HG03565 (cell line): ENCODE measurements around the gene MEIG1.
"Not testable (repeated sequence)": the region's sequence is repeated elsewhere in the genome, so short reads cannot be mapped to it uniquely, and the experiment has no call there.

Source experiments
- ATAC-seq: cut with Tn5 transposase; IDR thresholded peaks from one replicate; pipeline ENCODE4 v1.9.1; 2021; ENCODE audit warnings: mild to moderate bottlenecking, moderate library complexity; ENCODE audit not compliant: unreplicated experiment

The MEIG1 gene, protein sequence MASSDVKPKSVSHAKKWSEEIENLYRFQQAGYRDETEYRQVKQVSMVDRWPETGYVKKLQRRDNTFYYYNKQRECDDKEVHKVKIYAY

GRCh38 chr10:14959221-14960057 is at the start of gene MEIG1:
TSS of gene MEIG1 (plus strand) at chr10:14959388. CDS start at chr10:14966469, 7,081 bp downstream.
- peak; percentile 59 for ATAC-seq

GRCh38 chr10:14910953-14911352 is 48.2 kb upstream of the MEIG1 start:
- no peak for ATAC-seq

GRCh38 chr10:14911801-14912200 is 47.4 kb upstream of the MEIG1 start:
- ATAC-seq, result no peak

DNA sequence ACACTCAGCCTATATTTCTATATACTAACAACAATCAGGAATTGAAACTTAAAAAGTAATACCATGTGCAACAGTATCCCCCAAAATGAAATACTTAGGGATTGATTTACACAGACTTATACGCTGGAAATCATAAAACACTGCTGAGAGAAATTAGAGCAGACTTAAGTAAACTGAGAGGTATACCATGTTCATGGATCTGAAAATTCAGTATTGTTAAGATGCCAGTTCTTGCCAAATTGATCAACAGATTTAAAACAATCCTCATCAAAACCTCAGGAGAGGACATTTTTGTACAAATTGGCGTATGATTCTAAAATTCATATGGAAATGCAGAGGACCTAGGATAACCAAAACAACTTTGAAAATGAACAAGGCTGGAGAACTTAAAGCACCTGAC is 42.6 kb upstream of the MEIG1 start:
- ATAC-seq, result no peak

DNA sequence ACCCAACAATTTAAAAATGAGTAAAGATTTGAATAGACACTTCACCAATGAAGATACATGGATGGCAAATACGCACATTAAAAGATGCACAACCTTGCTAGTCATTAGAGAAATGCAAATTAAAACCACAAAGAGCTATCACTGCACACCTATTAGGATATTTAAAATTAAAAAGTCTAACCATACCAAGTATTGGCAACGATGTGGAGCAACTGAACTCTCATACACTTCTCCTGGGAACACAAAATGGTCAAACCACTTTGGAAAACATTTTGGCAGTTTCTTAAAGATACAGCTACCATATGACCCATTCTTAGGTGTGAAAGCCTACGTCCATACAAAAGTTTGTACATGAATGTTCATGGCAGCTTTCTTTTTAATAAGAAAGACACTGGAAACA is 41.4 kb upstream of the MEIG1 start:
- ATAC-seq, result no peak

DNA sequence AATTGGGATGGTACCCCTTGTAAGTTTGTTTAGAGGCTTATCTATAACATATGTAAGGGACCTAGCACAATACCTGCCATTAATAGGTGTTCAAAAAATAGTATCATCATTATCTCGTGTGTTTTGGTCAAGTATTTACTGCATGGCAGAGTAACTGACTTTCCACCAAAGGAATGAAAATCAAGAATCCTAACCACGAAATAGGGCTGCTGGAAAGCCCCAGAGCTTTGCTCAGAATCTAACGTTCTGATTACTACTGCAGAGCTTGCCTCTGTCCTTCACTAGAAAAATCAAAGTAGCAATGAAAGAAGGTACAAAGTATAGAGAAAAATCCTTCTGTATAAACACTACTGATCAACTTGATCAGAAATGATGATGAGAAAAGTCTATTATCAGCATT is 40.2 kb upstream of the MEIG1 start:
- no peak for ATAC-seq

DNA sequence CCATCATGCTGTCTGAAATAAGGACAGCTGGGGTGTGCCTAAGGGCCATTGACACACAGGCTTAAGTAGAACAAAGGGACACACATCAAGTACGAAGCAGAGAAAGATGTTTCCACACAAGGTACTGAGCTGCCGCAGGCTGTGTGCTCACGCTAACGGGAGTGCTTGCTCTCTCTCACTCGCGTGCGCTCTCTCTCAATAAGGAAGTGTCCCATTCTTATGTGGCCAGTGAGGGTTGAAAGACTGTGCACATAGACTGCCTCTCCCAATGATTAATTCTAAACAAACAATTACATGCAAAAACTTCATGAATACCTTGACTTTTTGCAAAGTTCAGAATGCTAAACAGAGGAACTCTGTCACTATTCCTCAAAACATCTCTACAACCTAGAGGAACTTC is 35.2 kb upstream of the MEIG1 start:
- no peak for ATAC-seq

- no peak for ATAC-seq
Measured at GRCh38 chr10:14925268-14925667, 33.9 kb upstream of the MEIG1 start.

DNA sequence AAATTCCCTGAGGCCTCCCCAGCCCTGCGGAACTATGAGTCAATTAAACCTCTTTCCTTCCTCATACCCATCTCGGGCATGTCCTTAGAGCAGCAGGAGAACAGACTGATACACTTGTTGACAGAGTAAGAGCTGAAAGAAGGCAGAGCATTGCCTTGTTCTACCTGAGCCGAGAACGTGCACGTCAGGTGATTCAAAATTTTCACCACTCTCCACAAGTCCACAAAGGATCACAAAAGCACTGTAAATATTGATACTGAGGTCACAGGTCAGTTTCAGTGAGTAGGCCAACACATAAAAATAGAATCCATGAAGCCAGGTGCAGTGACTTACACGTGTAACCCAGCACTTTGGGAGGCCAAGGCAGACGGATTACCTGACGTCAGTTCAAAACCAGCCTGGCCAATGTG is 33.1 kb upstream of the MEIG1 start:
- no peak for ATAC-seq

- ATAC-seq, result peak; percentile 98
Measured at GRCh38 chr10:14926722-14927416, 32.3 kb upstream of the MEIG1 start.

- no peak for ATAC-seq
Measured at GRCh38 chr10:14930610-14931009, 28.6 kb upstream of the MEIG1 start.

DNA sequence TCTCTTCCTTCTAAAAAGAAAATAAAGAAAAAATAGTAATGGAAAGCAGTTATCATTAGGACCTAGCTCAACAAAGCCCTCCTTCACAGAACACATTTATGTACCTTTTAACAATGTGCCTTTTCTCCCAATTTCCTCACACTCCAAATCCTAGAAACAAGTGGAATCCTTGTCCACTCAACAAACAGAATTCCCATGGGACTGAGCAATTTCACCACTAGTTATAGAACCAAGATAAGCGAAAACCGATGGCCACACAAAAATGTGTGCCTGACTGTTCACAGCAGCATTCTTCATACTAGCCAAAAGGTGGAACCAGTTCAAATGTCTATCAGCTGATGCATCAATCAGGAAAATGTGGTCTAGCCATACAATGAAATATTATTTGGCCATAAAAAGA is 22.6 kb upstream of the MEIG1 start:
- no peak for ATAC-seq

DNA sequence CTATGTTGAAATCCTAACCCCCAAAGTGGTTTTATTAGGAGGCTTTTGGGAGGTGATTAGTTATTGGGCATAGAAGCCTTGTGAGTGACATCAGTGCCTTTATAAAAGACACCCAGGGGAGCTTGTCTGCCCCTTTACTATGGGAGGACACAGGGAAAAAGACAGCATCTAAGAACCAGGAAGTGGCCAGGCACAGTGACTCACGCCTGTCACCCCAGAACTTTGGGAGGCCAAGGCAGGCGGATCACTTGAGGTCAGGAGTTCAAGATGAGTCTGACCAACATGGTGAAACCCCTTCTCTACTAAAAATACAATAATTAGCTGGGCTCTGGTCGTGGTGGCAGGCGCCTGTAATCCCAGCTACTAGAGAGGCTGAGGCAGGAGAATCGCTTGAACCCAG is 20.2 kb upstream of the MEIG1 start:
- ATAC-seq, result not testable (repeated sequence)

- ATAC-seq, result peak; percentile 76
Measured at GRCh38 chr10:14942147-14942949, 16.8 kb upstream of the MEIG1 start.

GRCh38 chr10:14942950-14943338 is 16.2 kb upstream of the MEIG1 start:
- not testable (repeated sequence) for ATAC-seq

GRCh38 chr10:14945108-14945507 is 14.1 kb upstream of the MEIG1 start:
- ATAC-seq, result no peak

DNA sequence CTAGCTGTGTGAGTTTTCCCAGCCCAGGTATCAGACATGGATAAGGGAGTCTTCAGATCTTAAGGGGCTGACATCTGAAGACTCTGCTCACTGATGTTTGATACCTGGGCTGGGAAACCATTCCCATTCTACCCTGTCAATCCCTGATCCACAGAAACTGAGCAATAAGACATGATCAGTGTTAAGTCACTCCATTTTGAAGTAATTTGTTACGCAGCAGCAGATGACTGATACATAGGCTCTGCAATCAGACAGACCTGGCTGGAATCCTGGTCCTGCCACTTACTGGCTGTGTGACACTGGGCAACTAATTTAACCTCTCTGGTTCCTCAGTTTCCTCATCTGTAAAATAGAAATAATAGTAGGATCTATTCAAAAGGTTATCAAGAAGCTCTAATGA is 11.9 kb upstream of the MEIG1 start:
- no peak for ATAC-seq

DNA sequence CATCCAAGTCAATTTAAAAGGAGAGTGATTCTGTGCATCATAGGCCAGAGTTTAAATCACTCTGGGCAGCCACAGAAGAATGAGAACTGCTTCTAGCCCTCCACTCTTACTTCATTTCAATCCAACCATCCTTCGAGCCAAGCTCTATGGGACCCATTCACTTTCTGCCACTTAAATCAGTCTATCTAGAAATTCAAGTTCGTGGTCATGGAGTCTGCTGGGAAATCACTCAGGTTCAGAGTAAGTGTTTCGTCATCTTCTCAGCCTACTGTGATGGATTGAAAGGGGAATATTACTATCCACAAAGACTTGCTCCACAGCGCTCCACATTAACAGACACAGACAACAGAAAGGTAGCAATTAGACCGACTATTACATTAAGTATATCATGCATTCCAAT is 9.9 kb upstream of the MEIG1 start:
- no peak for ATAC-seq

DNA sequence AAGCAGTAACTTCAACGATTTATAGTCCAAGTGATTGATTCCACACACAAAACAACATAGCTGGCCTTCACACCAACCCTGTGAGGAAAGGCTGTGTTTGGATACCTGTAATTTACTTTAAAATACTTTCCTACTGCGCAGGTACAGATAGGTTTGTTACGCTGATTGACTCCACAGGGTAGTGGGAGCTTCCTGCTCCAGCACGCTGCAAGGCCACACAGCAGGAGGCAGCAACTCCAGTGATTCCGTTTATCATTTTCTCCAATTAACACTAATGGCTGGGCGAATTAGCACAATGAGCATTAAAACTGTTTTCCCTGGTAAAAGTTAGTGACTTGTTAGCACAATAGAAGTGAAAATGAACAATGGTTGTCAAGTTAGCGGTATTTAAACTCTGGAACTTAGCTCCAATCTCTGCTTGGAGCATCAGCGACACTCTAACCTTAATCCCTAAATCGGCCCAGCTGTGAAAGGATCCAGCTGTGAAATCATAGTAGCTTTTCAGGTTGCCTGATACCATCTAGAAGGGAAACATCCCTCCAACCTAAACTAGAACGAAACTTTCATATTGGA is 6.3 kb upstream of the MEIG1 start:
- no peak for ATAC-seq

- ATAC-seq, result peak; percentile 30
Measured at GRCh38 chr10:14953424-14954000, 5.7 kb upstream of the MEIG1 start.
